Prostate gland (tissue), 2 donors: ENCODE results near the gene TBL1X. TPM values are rescaled to one million over a fixed set of nuclear protein-coding genes. Genes with fewer than 3 reads are reported as not detected.

Experiments used
- DNase-seq: peaks from one replicate; pipeline ENCODE4 v3.0.0-alpha.2; 2019; ENCODE audit warnings: low spot score
- H3K27ac ChIP-seq, 2 donors: fragments of 200-600 bp; sonication (generic); 2 replicates each; pipeline ENCODE4 v1.5.1; 2017 to 2019
- H3K27me3 ChIP-seq: fragments of 200-600 bp; sonication (generic); replicated peaks from 2 replicates; pipeline ENCODE4 v1.5.1; 2019; ENCODE audit not compliant: insufficient read depth
- H3K36me3 ChIP-seq, 2 donors: fragments of 200-600 bp; sonication (generic); 1 replicate in 1 of 2; 2 replicates in 1 of 2; pipeline versions ENCODE4 v1.5.1 to v1.8.1; 2017 to 2019
- H3K4me1 ChIP-seq: fragments of 200-600 bp; sonication (generic); replicated peaks from 2 replicates; pipeline ENCODE4 v1.5.1; 2019
- H3K4me3 ChIP-seq, 2 donors: fragments of 200-600 bp; sonication (generic); 2 replicates each; pipeline ENCODE4 v1.5.1; 2017 to 2019
- H3K9me3 ChIP-seq: fragments of 200-600 bp; sonication (generic); 2 replicates; pipeline ENCODE4 v1.5.1; 2017
- POLR2A ChIP-seq: fragments of 450-650 bp; IDR thresholded peaks from one replicate; pipeline ENCODE4 v1.6.1; 2016; ENCODE audit warnings: antibody characterized with exemption, mild to moderate bottlenecking
- POLR2AphosphoS5 ChIP-seq: sonication (generic); formaldehyde crosslinking; IDR thresholded peaks from one replicate; pipeline ENCODE4 v1.6.1; 2017; ENCODE audit warnings: antibody characterized with exemption
- WGBS: methylation state at CpG from one replicate; pipeline ENCODE4 v1.1.5; 2018; 5-methylcytosine and 5-hydroxymethylcytosine counted together
- intact Hi-C: fragments of 100-400 bp; cut with DNase I; formaldehyde crosslinking; loops from one replicate; pipeline ENCODE4 v1.14.2; 2022
- total RNA-seq, 2 donors: library from RNA; depleted of rRNA; stranded (reverse); fragments of >200 nt; gene quantifications; one replicate each; pipeline ENCODE4 v1.1.0, GENCODE V29; 2016
- TF ChIP-seq, protein P1 (sequence below), 4 experiments: fragments of 200-600 bp in 2 of 4; fragments of 450-650 bp in 2 of 4; sonication (generic) in 2 of 4; IDR thresholded peaks; 1 replicate in 3 of 4; 2 replicates in 1 of 4; pipeline ENCODE4 v1.5.1; 2016 to 2019; ENCODE audit warnings: antibody characterized with exemption in 4 of 4, mild to moderate bottlenecking in 2 of 4, moderate library complexity in 2 of 4

TBL1X gene
- total RNA-seq, 2 donors from 2014 or later = 23.2 to 76.9 TPM

DNA sequence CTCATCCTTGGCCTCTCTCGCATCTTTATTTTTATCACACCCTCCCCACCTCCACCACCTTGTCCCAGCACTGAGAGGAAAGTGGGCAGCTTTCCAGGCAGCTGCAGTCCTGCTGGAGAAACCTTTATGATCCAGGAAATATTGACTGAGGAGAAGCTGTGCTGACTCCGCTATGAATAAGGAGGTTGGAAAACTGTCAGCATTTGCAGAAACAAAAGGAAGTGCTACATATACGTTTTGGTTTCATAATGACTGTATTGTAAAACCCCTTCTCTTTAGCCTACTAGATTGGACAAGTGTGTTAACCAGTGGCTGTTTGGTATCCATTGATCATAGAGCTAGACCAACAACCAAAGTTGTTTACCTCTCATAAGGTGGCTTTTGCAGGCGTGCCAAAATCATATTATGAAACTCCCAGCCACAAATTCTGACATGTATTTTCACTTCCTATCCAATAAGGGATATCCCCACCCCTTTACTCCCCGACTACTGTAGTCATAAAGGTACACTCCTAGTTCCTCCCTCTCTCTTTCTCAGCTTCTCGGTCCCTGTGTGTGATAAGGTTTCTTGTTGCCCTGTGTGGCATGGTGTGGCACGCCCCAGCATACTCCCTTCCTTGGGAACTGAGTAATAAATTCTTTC is 212.4 kb downstream of the TBL1X start:
- no peak overlapping the region for H3K4me3 ChIP-seq
- peak; percentile 25 for DNase-seq
- intact Hi-C loops = loop anchor here (10.0 kb wide), 1 partner anchor 212 kb away; the partner anchor contains the start of gene TBL1X
- no peaks in the 10 kb centered on the region for H3K4me1 ChIP-seq
- TF ChIP-seq POLR2A = no peak
- TF ChIP-seq, protein P1, sequence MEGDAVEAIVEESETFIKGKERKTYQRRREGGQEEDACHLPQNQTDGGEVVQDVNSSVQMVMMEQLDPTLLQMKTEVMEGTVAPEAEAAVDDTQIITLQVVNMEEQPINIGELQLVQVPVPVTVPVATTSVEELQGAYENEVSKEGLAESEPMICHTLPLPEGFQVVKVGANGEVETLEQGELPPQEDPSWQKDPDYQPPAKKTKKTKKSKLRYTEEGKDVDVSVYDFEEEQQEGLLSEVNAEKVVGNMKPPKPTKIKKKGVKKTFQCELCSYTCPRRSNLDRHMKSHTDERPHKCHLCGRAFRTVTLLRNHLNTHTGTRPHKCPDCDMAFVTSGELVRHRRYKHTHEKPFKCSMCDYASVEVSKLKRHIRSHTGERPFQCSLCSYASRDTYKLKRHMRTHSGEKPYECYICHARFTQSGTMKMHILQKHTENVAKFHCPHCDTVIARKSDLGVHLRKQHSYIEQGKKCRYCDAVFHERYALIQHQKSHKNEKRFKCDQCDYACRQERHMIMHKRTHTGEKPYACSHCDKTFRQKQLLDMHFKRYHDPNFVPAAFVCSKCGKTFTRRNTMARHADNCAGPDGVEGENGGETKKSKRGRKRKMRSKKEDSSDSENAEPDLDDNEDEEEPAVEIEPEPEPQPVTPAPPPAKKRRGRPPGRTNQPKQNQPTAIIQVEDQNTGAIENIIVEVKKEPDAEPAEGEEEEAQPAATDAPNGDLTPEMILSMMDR (IDR thresholded peaks at IDR 0.05) = no peak
- TF ChIP-seq POLR2AphosphoS5 = no peak
- WGBS = 17% methylated on average over 7 of the region's 7 CpGs
- H3K27ac ChIP-seq = no peak overlapping the region
- H3K27me3 ChIP-seq = no peaks in the 10 kb centered on the region
- H3K9me3 ChIP-seq = no peaks in the 10 kb centered on the region
- no peaks in the 10 kb centered on the region for H3K36me3 ChIP-seq

DNA sequence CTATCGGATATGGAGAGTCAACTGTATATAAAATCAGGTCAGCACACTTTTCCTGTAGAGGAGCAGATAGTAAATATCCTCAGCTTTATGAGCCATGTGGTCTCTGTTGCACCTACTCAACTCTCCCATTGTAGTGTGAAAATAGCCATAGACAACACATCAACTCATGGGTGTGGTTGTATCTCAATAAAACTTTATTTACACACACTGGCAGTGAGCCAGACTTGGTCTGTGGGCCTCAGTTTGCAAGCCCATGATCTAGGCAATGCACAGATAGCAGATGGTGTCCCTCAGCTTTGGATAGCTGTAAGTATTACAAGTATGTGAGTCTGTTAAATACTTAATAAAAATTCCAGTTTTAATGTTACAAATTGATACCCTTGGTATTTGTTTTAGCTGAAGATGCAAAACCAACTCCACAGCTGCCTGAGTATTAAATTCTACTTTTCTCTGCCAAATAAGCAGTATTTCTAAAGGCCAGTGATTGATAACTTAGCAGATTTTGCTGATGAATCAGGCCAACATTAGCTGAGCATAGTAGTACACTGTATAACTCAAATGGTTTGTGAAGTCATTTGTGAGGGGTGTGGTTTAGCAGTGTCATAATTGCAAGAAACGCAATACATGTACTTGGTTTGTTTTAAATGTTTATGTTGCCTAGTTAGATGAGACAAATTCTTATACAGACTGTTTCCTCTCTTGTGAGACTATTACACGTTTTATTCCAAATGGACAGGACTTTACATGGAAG is 213.5 kb downstream of the TBL1X start:
- WGBS = 96% methylated on average over 3 of the region's 3 CpGs
- Histone ChIP-seq H3K27me3 (no peaks in the 10 kb centered on the region), H3K36me3 (no peaks in the 10 kb centered on the region), H3K9me3 (no peaks in the 10 kb centered on the region), H3K27ac (no peak overlapping the region), H3K4me3 (no peak overlapping the region), H3K4me1 (no peaks in the 10 kb centered on the region)
- no peak for TF ChIP-seq POLR2A
- TF ChIP-seq, protein P1 (IDR thresholded peaks at IDR 0.05) = no peak
- no peak for TF ChIP-seq POLR2AphosphoS5
- no peak for DNase-seq
- intact Hi-C loops = loop anchor here (10.0 kb wide), 1 partner anchor 214 kb away; the partner anchor contains the start of gene TBL1X

DNA sequence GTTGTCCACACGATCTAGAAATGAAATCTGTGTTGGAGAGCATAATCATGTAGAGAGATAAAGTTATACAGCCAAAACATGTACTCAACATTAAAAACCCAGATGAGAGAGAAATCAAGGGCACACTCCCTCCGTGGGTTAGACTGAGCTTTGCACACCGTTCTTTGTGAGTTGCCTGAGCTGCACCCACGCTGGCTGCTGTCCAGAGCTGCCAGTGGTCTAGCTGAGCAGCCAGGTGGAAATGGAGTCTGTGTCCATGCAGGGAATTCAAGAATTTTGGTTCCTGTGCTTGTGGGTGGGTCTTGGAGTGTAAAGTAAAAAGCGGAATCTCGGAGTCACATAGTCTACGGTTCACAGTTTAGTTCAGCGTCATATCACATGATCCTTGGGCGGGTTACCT is 216.2 kb downstream of the TBL1X start:
- 77% methylated on average over 9 of the region's 9 CpGs for WGBS
- no peak overlapping the region for H3K27ac ChIP-seq
- intact Hi-C loops = no loop called here
- DNase-seq = no peak
- H3K27me3 ChIP-seq = no peaks in the 10 kb centered on the region
- no peak overlapping the region for H3K4me3 ChIP-seq
- H3K36me3 ChIP-seq = no peaks in the 10 kb centered on the region
- H3K4me1 ChIP-seq = no peaks in the 10 kb centered on the region
- no peaks in the 10 kb centered on the region for H3K9me3 ChIP-seq
- TF ChIP-seq POLR2A (no peak), POLR2AphosphoS5 (no peak)
- TF ChIP-seq, protein P1 (IDR thresholded peaks at IDR 0.05) = no peak

DNA sequence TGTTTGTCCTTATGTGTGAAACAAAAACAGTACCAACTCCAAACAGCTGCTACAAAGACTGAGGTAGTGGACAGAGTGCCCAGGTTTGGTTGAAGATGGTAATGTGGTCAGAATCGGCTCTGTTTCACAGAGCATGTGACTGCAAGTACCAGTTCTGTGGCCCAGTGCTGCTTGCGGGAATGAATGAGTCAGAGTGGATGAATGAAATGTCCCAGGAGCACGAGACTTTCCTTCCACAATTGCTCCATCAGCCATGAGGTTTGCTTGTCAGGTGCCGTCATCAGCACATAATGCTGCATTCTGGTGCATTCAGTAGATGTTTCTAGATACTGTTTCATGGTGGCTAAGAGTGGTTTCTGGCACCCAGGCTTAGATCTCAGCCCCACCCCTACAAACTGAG is 216.6 kb downstream of the TBL1X start:
- no peak for DNase-seq
- Histone ChIP-seq H3K27ac (no peak overlapping the region), H3K4me1 (no peaks in the 10 kb centered on the region), H3K36me3 (no peaks in the 10 kb centered on the region), H3K9me3 (no peaks in the 10 kb centered on the region), H3K4me3 (no peak overlapping the region), H3K27me3 (no peaks in the 10 kb centered on the region)
- 84% methylated on average over 4 of the region's 4 CpGs for whole genome bisulfite sequencing
- TF ChIP-seq, protein P1 (IDR thresholded peaks at IDR 0.05) = no peak
- no peak for TF ChIP-seq POLR2AphosphoS5
- no peak for TF ChIP-seq POLR2A
- intact Hi-C loops = no loop called here
